Endothelial cell of umbilical vein (primary cell): Measurements from ENCODE around the gene CHD6.
"Not testable (repeated sequence)": the region's sequence is repeated elsewhere in the genome, so short reads cannot be mapped to it uniquely, and the experiment has no call there.

Experiments
- CTCF ChIP-seq, 2 donors: IDR thresholded peaks; 1 replicate in 1 of 2; 2 replicates in 1 of 2; pipeline ENCODE4 v1.5.1; 2011; ENCODE audit warnings: low read length in 2 of 2, mild to moderate bottlenecking in 2 of 2, moderate library complexity in 2 of 2, control low read depth in 1 of 2, inconsistent platforms in 1 of 2, low read depth in 1 of 2; ENCODE audit not compliant: insufficient read depth in 1 of 2; ENCODE audit errors: extremely low read depth in 1 of 2
- EZH2 ChIP-seq: IDR thresholded peaks from 2 replicates; pipeline ENCODE4 v1.6.1; 2012; ENCODE audit warnings: borderline replicate concordance, low read depth, mild to moderate bottlenecking, moderate library complexity, low read length, inconsistent platforms; ENCODE audit not compliant: severe bottlenecking
- FOS ChIP-seq: IDR thresholded peaks from 2 replicates; pipeline ENCODE4 v1.6.1; 2011; ENCODE audit warnings: mild to moderate bottlenecking, low read length, moderate library complexity, borderline replicate concordance; ENCODE audit not compliant: insufficient read depth
- GATA2 ChIP-seq: IDR thresholded peaks from 2 replicates; pipeline ENCODE4 v1.7.0; 2011; ENCODE audit warnings: low read depth, mild to moderate bottlenecking, moderate library complexity, mixed read lengths, low read length; ENCODE audit not compliant: insufficient read length, insufficient read depth
- JUN ChIP-seq: IDR thresholded peaks from 2 replicates; pipeline ENCODE4 v1.6.1; 2011; ENCODE audit warnings: borderline replicate concordance, low read depth; ENCODE audit not compliant: insufficient read length, insufficient read depth
- MAX ChIP-seq: IDR thresholded peaks from 2 replicates; pipeline ENCODE4 v1.6.1; 2011; ENCODE audit not compliant: insufficient read depth, insufficient read length
- MYC ChIP-seq: IDR thresholded peaks from one replicate; pipeline ENCODE4 v1.6.1; 2011; ENCODE audit warnings: mild to moderate bottlenecking, low read depth, low read length
- POLR2A ChIP-seq: IDR thresholded peaks from 2 replicates; pipeline ENCODE4 v1.6.1; 2012; ENCODE audit warnings: low read depth, mild to moderate bottlenecking, control low read depth, low read length
- POLR2AphosphoS5 ChIP-seq: IDR thresholded peaks from 2 replicates; pipeline ENCODE4 v1.6.1; 2012; ENCODE audit warnings: low read depth, mild to moderate bottlenecking, control low read depth, low read length, moderate library complexity; ENCODE audit not compliant: insufficient read depth

GRCh38 chr20:41535551-41535950 is 82.6 kb downstream of the CHD6 start:
- not testable (repeated sequence) for TF ChIP-seq POLR2A; CTCF (IDR thresholded peaks at IDR 0.05; ENCODE audit: extremely low read depth in 1 of 2, insufficient read depth in 1 of 2, low read depth in 1 of 2, low read length in 2 of 2); POLR2AphosphoS5; MAX; JUN; EZH2; GATA2; MYC; FOS
